Activated naive CD4-positive, alpha-beta T cell treated with anti-CD3 and anti-CD28 coated beads, Interleukin-2, amount 50 U/mL, for 72 hours (primary cell): Measurements from ENCODE around the gene M1AP. TPM values are rescaled to one million over a fixed set of nuclear protein-coding genes. Genes with fewer than 3 reads are reported as not detected.
A peak's percentile ranks its signal among the peaks of the same experiment; 100 is the strongest.

Experiments used
- ATAC-seq, 2 donors: fragments of 150-1000 bp; cut with Tn5 transposase; 2 replicates each; pipeline ENCODE4 v1.10.0; 2021; ENCODE audit warnings: mild to moderate bottlenecking in 2 of 2, moderate library complexity in 2 of 2
- DNase-seq, 2 donors: peaks; one replicate each; pipeline ENCODE4 v3.0.0; 2021 to 2022; ENCODE audit warnings: low spot score in 2 of 2
- H3K27ac Mint-ChIP-seq, 2 donors: one replicate each; pipeline ENCODE4 v1.8.0; 2022; ENCODE audit warnings: mild to moderate bottlenecking in 2 of 2, mixed read lengths in 2 of 2
- H3K36me3 Mint-ChIP-seq, 2 donors: one replicate each; pipeline ENCODE4 v1.8.0; 2022; ENCODE audit warnings: mixed read lengths in 2 of 2
- H3K9me3 Mint-ChIP-seq, 2 donors: one replicate each; pipeline ENCODE4 v1.8.0; 2022; ENCODE audit warnings: mixed read lengths in 2 of 2
- total RNA-seq, 2 donors: library from RNA; stranded (reverse); gene quantifications; one replicate each; pipeline ENCODE4 v1.2.3, GENCODE V29; 2022

Gene M1AP, protein sequence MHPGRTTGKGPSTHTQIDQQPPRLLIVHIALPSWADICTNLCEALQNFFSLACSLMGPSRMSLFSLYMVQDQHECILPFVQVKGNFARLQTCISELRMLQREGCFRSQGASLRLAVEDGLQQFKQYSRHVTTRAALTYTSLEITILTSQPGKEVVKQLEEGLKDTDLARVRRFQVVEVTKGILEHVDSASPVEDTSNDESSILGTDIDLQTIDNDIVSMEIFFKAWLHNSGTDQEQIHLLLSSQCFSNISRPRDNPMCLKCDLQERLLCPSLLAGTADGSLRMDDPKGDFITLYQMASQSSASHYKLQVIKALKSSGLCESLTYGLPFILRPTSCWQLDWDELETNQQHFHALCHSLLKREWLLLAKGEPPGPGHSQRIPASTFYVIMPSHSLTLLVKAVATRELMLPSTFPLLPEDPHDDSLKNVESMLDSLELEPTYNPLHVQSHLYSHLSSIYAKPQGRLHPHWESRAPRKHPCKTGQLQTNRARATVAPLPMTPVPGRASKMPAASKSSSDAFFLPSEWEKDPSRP
- total RNA-seq = not detected

DNA sequence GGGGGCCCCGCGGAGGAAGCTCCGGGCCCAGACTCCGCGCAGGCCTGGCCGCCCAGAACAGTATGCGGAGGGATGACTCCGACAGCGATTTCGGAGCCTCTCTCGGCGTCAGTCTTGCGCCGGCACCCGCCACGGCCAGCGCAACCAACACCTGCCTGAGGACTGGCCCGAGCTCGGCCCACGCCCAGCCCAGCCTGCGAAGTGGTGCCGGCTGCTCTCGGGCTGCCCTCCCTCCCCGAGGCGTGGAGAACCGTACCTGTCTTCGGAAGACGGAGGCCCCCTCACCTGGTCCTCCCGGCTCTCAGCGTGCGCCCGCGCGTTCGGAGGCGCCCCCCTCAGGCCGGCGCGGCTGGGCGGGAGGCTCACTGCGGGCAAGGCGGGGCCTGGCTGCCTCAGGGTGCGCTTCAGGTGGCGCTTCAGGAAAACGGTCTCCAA, at the start of gene M1AP:
Gene M1AP (minus strand): TSS at position 322 of the 435 bp plus-strand sequence. CDS start 8,055 bp downstream, outside the sequence.
- H3K9me3 Mint-ChIP-seq = peaks cover 0 to 4% of the 10 kb centered on the region in 2 donors
- H3K27ac Mint-ChIP-seq = no peak within 1 kb of the TSS
- peak in 1 of 2 donors; percentile 22 for DNase-seq

DNA sequence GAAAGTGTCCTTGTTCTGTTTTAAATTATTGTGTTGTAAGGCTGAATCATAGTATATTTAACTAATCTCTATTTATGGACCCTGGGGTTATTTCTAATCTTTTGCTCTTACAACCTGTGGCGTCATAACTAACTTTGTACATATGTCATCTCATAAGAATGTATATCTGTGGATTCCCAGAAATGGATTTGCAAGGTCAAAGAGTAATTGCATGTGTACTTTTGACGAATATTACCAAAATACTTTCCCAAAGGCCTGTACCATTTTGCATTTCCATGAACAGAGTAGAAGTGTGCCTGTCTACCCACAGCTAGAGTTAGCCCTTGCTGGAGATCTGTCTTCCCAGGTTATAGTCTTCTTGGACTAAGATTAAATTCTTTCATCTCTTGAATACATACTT, 48.7 kb upstream of the M1AP start:
- no peak for ATAC-seq
- H3K9me3 Mint-ChIP-seq = no peaks in the 10 kb centered on the region
- H3K27ac Mint-ChIP-seq = no peak overlapping the region
- no peaks in the 10 kb centered on the region for H3K36me3 Mint-ChIP-seq
- DNase-seq = no peak

More for the DNA sequence above, at the start of gene M1AP:
- H3K36me3 Mint-ChIP-seq = peaks cover 5 to 10% of the 10 kb centered on the region in 2 donors
- ATAC-seq = peak; percentile 37 to 66

DNA sequence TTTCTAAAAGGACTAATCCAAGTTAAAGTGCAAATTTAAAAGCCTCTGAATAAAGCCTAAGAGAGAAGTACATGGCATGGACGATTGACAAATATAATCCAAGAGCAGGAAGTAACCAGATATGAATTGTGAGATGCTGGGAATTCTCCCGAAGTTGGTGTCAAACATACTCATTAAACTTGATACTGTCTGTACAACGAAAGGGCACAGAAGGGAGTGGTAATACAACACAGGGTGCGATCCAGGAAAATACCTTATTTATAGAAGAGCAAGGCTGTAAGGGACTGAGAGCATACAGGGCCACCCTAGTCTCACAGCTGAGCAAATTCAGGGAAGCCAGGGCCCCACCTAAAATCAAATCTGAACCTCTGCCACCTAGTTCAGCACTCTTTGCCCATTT, 47.5 kb upstream of the M1AP start:
- DNase-seq (no peak), ATAC-seq (no peak)
- Mint-ChIP-seq H3K27ac (no peak overlapping the region), H3K9me3 (no peaks in the 10 kb centered on the region), H3K36me3 (no peaks in the 10 kb centered on the region)

DNA sequence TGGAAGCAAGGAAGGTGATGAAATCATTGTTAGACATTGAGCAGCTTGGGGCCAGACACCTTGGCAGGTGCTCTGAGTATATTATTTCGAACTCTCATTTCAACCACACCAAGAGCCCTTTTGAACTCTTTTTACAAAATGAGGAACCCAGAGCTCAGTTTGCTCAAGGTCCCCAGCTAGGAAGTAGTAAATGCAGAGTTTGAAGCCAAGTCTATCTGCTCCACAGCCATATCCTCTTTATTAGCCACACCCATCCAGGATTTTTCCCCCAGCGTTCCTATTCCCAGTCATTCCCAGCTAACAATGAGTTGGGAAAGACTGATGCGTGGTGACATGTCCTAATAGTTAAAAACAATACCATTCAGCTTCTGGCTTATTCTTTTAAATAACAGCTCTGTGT, 46.2 kb upstream of the M1AP start:
- DNase-seq (no peak), ATAC-seq (no peak)
- H3K9me3 Mint-ChIP-seq = no peaks in the 10 kb centered on the region
- no peaks in the 10 kb centered on the region for H3K36me3 Mint-ChIP-seq
- no peak overlapping the region for H3K27ac Mint-ChIP-seq

DNA sequence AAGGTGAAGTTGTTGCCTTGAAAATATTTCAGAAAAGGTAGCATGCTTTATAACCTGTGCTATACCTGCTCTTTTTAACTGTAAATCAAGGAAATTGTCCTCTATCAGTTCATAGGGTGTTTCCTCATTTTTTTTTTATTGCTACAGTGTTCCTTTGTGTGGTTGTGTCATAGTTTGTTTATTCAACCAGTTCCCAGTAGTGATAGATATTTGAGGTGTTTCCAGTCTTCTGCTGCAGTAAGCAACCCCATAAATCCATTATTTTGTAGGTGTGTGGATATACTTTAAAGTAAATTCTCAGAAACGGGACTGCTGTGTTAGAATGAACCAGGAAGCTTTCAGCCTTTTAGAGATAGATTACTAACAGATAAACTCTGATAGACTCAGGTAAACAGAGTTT, 45.5 kb upstream of the M1AP start:
- H3K36me3 Mint-ChIP-seq = no peaks in the 10 kb centered on the region
- H3K27ac Mint-ChIP-seq = no peak overlapping the region
- DNase-seq (no peak), ATAC-seq (no peak)
- no peaks in the 10 kb centered on the region for H3K9me3 Mint-ChIP-seq

DNA sequence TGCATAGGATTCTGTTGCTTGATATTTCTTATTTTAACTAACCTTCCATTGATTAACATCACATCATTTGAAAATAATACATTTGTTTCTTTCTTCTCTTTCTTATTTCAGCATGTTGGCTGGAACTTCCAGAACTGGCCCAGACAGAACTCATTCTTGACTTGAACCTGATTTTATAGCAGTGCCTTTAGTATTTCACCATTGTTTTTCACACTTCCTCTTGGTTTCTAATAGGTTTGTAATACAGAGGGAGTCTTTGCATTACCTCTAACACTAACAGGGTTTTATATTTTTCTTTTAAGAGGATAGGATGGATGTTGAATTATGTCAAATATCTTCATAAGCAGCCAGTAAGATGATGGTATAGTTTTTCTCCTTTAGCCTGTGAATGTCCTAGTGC, 45.1 kb upstream of the M1AP start:
- Mint-ChIP-seq H3K9me3 (no peaks in the 10 kb centered on the region), H3K36me3 (no peaks in the 10 kb centered on the region), H3K27ac (no peak overlapping the region)
- DNase-seq = no peak
- ATAC-seq = no peak

DNA sequence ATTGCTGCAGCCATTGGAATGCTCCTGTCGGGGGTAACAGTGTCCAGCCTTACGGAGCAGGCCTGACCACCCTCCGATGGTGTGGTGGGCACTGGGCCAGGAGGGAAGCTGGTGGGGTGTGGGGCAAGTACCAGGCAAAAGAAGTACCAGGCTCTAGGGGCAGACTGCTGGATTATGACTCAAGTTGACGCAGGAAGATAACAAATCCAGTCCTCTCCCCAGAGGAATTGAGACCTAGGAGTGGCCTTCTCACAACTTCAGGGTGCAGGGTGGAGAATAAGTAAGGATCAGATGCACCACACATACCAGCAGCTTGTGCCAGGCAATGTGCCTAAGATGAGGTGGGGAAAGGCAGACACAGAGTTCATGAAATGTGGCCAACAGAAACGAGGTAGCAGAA, 43.8 kb upstream of the M1AP start:
- ATAC-seq (no peak), DNase-seq (no peak)
- H3K27ac Mint-ChIP-seq = peak overlapping the region in 1 of 2 donors; percentile 26
- no peaks in the 10 kb centered on the region for H3K9me3 Mint-ChIP-seq
- H3K36me3 Mint-ChIP-seq = no peaks in the 10 kb centered on the region

DNA sequence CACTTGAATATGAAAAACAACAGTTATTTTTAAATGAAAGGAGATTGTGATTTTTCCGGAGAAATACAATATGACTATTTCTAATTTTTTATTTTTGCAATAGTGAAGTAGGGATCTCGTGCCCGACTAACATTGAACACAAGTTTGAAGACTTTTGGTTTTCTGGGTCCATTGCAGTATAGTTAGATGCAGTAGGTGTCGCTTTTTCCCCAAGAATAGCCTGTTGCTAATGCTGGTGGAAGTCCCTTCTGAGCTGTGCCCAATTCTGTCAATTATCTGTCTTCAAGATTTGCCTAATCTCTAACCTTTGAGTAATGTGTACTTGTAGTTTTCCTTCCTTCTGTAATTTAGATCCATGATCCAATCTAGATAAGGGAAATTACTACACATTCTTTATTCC, 42.4 kb upstream of the M1AP start:
- DNase-seq (peak in 1 of 2 donors; percentile 20), ATAC-seq (peak; percentile 37 to 69)
- Mint-ChIP-seq H3K36me3 (no peaks in the 10 kb centered on the region), H3K27ac (no peak overlapping the region), H3K9me3 (no peaks in the 10 kb centered on the region)

DNA sequence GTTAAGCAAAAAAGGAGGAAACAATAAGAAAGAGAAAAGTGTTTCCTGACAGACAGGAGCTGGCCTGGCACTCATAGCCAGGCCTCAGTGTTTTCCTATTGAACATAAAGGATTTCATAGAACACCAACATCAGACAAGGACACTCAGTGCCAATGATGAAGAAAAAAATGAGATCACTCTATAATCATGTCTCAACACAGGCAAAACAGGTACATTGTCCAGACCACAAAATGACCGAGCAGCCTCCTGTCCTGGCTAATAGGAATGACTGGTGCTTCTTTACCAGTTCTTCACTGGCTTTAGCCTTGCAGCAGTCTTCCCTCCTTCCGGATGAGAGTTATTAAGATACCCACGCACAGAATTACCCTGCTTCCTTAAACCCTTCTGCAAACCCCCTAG, 41.5 kb upstream of the M1AP start:
- Mint-ChIP-seq H3K9me3 (no peaks in the 10 kb centered on the region), H3K27ac (no peak overlapping the region), H3K36me3 (no peaks in the 10 kb centered on the region)
- ATAC-seq = no peak
- no peak for DNase-seq

DNA sequence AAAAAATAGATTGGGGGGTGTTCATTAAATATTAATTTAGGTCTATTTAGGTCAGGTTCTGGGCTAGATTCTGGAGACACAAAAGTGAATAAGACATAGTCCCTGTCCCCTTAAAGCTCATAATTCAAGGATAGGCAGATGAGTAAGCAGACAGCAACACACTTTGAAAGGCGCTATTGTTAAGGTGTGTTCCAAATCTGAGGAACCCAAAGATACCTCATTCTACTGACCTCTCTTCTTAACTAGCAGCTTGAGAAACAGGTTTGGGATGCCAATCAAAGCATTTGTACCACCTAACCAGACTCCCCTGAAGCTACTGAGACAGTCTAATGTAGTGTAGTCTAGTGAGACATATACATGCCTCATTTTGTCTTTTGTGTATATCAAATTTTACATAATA, 40.8 kb upstream of the M1AP start:
- no peak overlapping the region for H3K27ac Mint-ChIP-seq
- no peak for ATAC-seq
- H3K36me3 Mint-ChIP-seq = no peaks in the 10 kb centered on the region
- no peak for DNase-seq
- H3K9me3 Mint-ChIP-seq = no peaks in the 10 kb centered on the region

DNA sequence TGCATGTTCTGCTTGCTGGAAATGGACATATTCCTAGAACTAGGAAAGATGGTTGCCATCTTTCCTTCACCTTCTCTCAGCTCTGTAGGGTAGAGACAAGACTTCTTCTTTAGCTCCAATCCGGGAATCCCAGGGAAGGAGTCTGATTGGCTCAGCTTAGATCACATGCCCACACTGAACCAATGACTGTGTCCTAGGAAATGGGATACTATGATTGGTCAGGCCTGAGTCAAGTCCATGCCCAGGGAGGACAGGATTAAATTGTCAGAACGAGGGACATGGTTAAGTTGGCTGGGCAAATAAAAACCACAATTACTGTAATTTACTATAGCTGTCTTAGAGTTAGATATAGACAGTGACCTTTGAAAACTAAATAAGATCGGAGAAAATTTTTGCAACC, 37.3 kb upstream of the M1AP start:
- no peak overlapping the region for H3K27ac Mint-ChIP-seq
- H3K9me3 Mint-ChIP-seq = no peaks in the 10 kb centered on the region
- H3K36me3 Mint-ChIP-seq = no peaks in the 10 kb centered on the region
- DNase-seq (no peak), ATAC-seq (no peak)

DNA sequence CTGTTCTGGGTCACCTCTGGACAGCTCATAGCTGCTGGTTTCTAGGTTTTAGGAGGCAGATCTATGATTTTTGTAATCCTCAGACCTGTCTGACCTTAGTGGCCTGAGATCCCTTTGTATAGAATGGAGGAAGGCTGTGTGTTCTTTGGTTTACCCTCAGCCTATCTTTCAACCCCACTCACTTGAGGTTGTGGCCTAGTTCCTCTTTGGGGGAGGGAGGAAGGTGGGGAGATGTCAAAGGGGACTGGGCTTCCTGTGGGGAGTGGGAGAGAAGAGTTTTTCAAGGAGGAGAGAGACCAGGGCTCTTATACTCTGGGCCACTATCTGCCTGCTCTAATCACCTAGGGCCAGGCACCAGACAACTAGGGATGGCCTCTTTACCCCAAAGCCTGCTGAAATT, 34.4 kb upstream of the M1AP start:
- no peak for ATAC-seq
- DNase-seq = no peak
- H3K36me3 Mint-ChIP-seq = no peaks in the 10 kb centered on the region
- no peaks in the 10 kb centered on the region for H3K9me3 Mint-ChIP-seq
- peak overlapping the region in 1 of 2 donors; percentile 13 for H3K27ac Mint-ChIP-seq

DNA sequence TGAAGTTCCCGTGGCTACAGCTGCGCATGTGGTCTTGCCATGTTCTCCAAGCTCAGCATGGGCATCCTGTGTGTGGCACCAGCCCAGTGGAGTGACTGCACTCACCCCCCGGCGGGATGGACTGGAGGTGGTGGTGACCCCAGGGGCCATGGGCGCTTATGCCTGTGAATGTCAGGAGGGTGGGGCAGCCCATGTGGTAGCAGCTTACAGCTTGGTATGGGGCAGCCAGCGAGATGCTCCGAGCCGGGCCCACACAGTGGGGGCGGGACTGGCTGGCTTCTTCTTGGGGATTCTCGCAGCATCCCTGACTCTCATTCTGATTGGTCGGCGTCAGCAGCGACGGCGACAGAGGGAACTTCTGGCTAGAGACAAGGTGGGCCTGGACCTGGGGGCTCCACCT, 31.5 kb upstream of the M1AP start:
- ATAC-seq (no peak), DNase-seq (no peak)
- Mint-ChIP-seq H3K36me3 (peaks cover 0 to 7% of the 10 kb centered on the region in 2 donors), H3K27ac (no peak overlapping the region), H3K9me3 (no peaks in the 10 kb centered on the region)

DNA sequence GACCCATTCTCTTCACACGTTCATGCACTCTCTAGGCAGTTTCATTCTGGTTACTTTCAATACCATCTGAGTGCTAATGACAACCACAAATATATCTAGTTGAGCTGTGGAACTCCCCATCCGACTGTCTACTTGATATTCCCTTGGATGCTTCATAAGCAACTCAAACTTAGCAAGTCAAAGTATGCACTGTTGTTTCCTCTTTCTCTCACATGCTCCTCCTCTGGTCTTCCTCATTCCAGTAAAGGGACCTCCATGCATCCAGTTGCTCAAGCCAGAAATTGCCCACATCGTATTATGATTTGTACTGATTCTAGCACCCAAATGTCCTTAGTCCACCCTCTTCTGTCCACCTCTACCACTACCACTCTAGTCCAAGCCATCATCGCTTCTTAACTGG, 28.2 kb upstream of the M1AP start:
- Mint-ChIP-seq H3K36me3 (peaks cover 0 to 7% of the 10 kb centered on the region in 2 donors), H3K9me3 (no peaks in the 10 kb centered on the region), H3K27ac (no peak overlapping the region)
- DNase-seq (no peak), ATAC-seq (no peak)

DNA sequence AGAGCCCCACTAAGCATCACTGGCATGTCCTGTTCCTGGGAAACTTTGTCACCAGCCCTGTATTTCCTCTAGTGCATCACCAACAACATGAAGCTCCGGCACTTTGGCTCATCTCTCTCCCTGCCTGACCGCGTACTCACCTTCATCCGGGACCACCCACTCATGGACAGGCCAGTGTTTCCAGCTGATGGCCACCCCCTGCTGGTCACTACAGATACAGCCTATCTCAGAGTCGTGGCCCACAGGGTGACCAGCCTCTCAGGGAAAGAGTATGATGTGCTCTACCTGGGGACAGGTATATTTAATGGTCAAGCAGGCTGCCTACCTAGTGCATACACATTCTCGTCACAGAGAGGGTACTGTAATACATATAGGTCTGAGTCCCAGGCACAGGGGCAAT, 27.0 kb upstream of the M1AP start:
- Mint-ChIP-seq H3K36me3 (peaks cover 0 to 7% of the 10 kb centered on the region in 2 donors), H3K27ac (no peak overlapping the region)
- no peak for ATAC-seq

DNA sequence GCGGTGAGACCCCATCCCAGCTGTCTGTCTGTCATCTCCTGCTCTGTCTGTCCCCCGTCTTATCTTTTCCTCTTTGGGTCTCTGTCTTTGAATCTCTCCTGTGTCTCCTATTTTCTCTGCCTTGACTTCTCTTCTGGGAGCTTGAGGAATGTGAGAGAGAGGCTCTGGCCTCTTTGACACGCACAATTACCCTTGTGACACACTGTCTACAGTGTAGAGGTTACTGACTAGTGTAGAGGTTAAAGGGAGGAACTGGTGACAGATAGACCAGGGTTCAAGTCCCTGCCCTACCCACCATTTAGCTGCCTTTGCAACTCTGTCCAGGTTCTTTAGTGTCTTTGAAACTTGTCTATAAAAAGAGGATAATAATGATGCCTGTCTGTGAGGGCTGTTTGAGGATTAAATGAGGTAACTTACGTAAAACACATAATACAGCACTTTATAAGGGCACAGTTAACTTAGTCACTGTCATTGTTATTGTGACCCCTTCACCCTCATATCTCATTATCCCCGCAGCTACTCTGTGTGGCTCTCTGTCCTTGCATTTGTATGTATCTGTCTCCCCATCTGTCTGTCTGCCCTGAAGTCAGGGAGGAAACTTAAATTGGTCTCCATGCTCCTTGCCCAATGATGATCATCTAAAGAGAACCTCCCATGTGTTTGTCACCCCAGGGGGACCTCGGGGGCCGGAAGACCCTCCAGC, 25.8 kb upstream of the M1AP start:
- no peak for DNase-seq
- H3K27ac Mint-ChIP-seq = no peak overlapping the region
- no peak for ATAC-seq
- no peaks in the 10 kb centered on the region for H3K9me3 Mint-ChIP-seq
- peaks cover 0 to 7% of the 10 kb centered on the region in 2 donors for H3K36me3 Mint-ChIP-seq

More for the DNA sequence above, 27.0 kb upstream of the M1AP start:
- no peak for DNase-seq
- H3K9me3 Mint-ChIP-seq = no peaks in the 10 kb centered on the region

DNA sequence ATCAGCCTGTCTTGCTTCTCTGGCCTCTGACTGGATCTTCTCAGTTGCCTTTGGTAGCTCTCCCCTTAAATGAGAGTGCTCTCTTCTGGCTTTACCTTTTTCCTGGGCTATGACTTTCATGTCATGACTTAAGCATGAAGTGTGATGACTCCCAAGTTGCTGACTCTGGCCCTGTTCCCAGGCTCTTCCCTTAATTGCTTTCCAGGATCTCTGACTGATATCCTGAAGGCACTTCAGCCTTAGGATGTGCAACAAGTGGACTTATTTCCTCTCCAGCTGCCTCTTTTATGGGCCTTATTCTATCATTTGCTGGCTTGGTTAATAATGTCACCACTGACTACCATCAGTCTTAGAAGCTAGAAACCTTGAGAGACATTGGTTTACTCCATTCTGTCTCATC, 23.3 kb upstream of the M1AP start:
- H3K36me3 Mint-ChIP-seq = peaks cover 0 to 5% of the 10 kb centered on the region in 2 donors
- no peak for DNase-seq
- H3K9me3 Mint-ChIP-seq = no peaks in the 10 kb centered on the region

More for the DNA sequence above, 23.3 kb upstream of the M1AP start:
- no peak overlapping the region for H3K27ac Mint-ChIP-seq
- no peak for ATAC-seq
